PC-3 (cell line): ENCODE results near the gene NCAPG2.

Source experiments
- CTCF ChIP-seq: fragments of 300-600 bp; sonication (generic); conservative IDR thresholded peaks from 2 replicates; pipeline ENCODE4 v1.5.1; 2017; ENCODE audit warnings: antibody characterized with exemption, low read depth, mild to moderate bottlenecking, low read length
- EZH2phosphoT487 ChIP-seq: fragments of 300-600 bp; sonication (generic); IDR thresholded peaks from 2 replicates; pipeline ENCODE4 v1.6.1; 2018; ENCODE audit warnings: mild to moderate bottlenecking, antibody characterized with exemption, low read length, borderline replicate concordance

GRCh38 chr7:158649279-158649678, 55.3 kb downstream of the NCAPG2 start:
- TF ChIP-seq CTCF (no peak), EZH2phosphoT487 (no peak)
